Fibroblast of skin of abdomen (primary cell): ENCODE measurements around the gene CTSL. TPM values are rescaled to one million over a fixed set of nuclear protein-coding genes. Genes with fewer than 3 reads are reported as not detected.

Source experiments
- DNase-seq: peaks from one replicate; pipeline ENCODE4 v3.0.0-alpha.2; 2013
- polyA plus RNA-seq, 2 experiments: library from polyadenylated mRNA; unstranded; fragments of 120-200 nt; gene quantifications; one replicate each; pipeline ENCODE4 v1.2.1, GENCODE V29; 2013; ENCODE audit not compliant: insufficient read length in 2 of 2

CTSL gene
- 126 TPM for polyA plus RNA-seq (2013, experiment 1 of 2; ENCODE audit: insufficient read length)
- polyA plus RNA-seq (2013, experiment 2 of 2; ENCODE audit: insufficient read length): 120 TPM

- peak; percentile 73 for DNase-seq
These were observed at the start of gene CTSL for GRCh38 chr9:87725900-87726709. Gene CTSL, plus strand, starts transcription at chr9:87726119. Its CDS starts 1,485 bp downstream, at chr9:87727604.

DNA sequence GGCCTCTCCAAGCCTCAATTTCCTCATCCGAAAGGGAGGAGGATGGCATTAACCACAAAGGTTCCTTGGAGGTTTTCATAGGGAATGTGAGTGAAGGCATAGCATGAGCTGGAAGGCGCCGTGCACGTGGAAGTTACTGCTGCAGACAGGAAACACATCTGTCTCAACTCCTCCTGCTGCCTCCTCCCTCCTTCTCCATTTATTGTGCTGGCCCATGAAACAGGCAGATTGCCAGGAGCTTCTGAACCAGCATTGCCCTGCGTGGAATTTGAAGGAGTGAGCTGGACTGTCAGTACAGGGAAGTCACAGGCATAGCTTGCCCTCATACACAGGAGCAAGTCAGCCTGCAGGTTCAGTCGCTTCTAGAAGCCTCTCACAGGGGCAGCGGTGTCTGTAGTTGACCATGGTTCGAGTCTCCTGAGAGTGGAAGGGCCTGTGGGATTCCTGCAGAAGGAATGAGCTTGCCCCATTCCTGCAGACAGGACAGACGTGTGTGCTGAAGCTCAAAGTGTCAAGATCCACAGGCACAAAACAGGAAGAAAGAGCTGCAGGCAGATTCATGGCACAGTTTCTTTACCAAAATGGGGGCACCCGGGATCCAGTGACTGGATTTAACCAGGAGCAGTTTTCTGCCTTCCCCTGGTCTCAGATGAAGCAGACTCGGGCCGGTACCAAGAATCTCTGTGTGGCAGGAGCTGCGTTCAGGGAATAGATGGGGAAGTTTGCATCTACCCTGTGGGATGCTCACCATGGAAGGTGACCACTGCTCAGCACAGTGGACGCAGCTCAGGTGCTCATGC lies 48.7 kb upstream of the CTSL start:
- DNase-seq: peak; percentile 12

DNA sequence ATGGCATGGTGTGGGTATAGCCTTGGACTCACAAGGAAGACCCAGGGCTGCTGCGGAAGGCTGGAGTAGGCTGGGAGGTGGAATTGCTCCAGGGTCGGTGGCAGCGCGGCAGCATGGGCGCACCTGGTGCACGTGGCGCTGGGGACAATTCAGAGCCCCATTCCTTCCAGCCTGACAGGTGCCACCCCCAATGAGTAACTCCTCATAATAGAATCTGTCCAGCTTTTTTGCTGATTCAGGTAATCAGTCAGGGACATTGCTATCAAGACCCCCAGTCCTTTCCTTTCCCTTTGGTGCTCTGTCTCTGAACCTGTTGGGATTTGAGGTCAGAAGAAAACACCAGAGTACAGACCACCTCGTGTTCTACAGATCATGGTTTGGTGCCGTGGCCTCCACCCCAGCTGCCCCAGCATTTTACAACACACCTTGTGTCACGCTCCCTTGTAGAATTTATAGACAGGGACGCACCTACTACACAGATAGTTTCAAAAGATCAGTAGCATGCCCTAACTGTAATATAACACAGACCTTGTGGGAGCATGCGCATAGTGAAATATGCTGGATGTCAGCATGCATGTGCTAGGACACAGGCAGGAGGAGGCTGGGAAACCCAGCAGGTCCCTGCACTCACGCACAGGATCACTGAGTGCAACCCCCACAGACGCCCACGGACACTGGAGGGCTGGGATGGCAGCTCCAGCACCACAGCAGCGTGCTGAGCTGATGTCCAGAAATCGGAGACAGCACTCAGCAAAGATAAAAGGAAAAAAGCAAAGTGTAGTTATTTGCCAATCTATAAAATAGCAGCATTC lies 47.9 kb upstream of the CTSL start:
- no peak for DNase-seq

DNA sequence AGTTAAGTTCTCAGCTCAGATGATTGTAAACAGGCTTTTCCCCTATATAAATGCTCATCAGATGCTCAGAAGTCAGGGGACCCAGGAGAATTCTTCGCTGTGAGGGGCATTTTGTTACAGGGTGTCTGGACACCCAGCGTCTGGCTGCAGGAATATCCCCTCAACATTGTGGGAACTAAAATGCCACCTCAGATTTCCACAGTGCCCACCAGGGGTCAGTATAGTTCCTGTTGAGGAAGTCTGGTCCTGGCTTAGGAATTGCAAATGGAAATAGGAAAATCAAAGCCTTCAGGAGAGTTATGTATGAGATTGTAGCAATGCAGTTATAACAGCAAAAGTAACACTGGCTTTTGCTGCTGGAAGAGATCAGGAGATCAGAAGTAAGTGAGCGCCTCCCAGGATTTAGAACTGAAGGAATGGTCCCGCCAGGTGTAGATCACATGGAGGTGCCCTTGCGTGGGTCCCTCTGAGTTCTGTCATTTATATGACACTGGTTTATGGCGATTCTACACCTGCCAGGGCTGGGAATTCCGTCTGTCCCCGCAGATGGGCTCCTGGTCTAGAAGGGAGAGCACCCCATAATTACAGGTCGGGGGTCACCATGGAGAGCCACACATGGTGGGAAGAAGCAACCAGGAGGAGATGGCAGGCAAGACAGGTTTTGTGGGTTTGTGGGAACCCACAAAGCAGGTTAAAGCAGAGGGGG lies 47.1 kb upstream of the CTSL start:
- DNase-seq: peak; percentile 74

GRCh38 chr9:87681271-87682061 lies 44.5 kb upstream of the CTSL start:
- DNase-seq: no peak

- DNase-seq: no peak
These were observed 43.8 kb upstream of the CTSL start for GRCh38 chr9:87682085-87682484.

- no peak for DNase-seq
These were observed 43.3 kb upstream of the CTSL start for GRCh38 chr9:87682618-87683017.

GRCh38 chr9:87683751-87684626 lies 41.9 kb upstream of the CTSL start:
- DNase-seq: no peak

- peak; percentile 11 for DNase-seq
These were observed 41.2 kb upstream of the CTSL start for GRCh38 chr9:87684627-87685219.

GRCh38 chr9:87685441-87685840 lies 40.5 kb upstream of the CTSL start:
- DNase-seq: no peak

- DNase-seq: peak; percentile 6
These were observed 39.9 kb upstream of the CTSL start for GRCh38 chr9:87685871-87686519.

DNA sequence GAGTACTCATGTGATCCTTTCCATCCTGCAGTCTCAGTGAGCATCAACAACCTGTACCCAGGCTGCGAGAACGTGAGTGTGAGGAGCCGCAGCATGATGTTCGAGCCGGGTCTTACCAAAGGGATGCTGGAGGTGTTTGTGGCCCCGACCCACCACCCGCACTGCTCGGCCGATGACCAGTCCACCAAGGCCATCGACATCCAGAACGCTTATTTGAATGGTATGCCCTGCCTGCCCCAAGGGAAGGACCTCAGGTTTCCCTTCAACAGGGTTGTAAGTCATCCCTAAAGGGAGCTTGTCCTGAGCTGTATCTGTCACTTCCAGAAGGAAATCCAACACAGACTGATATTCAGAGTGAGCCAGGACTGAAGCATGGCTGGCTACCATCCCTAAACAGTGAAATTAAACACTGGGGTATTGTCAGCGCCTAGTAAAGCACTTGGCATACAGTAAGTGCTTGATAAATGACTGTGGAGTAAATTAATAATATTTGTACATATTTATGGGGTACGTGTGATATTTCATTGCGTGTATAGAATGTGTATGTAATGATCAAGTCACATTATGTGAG lies 39.3 kb upstream of the CTSL start:
- no peak for DNase-seq

DNA sequence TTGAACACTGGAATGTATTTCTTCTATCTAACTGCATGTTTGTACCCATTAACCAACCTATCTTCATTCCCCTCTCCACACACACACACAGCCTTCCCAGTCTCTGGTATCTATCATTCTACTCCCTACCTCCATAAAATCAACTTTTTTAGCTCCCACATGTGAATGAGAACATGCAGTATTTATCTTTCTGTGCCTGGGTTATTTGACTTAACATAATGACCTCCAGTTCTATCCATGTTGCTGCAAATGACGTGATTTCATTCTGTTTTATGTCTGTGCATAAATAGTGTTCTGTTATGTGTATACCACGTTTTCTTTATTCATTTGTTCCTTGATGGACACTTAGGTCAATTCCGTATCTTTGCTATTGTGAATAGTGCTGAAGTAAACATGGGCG lies 38.7 kb upstream of the CTSL start:
- no peak for DNase-seq

GRCh38 chr9:87694236-87694755 lies 31.6 kb upstream of the CTSL start:
- DNase-seq: no peak

GRCh38 chr9:87695523-87695922 lies 30.4 kb upstream of the CTSL start:
- DNase-seq: no peak

DNA sequence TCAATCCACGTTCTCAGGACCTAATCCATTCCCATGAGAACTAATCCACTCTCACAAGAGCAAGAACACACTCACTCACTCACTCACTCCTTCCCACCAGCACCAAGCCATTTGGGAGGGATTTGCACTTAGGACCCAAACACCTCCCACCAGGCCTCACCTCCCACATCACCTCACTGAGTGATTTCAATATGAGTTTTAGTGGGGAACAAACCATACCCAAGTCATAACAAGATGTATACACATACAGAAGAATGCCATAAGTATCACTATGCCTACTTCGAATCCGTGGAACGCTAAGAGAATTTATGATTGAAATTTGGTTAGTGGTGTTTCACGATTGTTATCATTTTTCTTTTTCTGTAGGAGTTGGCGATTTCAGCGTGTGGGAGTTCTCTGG lies 29.3 kb upstream of the CTSL start:
- no peak for DNase-seq

DNA sequence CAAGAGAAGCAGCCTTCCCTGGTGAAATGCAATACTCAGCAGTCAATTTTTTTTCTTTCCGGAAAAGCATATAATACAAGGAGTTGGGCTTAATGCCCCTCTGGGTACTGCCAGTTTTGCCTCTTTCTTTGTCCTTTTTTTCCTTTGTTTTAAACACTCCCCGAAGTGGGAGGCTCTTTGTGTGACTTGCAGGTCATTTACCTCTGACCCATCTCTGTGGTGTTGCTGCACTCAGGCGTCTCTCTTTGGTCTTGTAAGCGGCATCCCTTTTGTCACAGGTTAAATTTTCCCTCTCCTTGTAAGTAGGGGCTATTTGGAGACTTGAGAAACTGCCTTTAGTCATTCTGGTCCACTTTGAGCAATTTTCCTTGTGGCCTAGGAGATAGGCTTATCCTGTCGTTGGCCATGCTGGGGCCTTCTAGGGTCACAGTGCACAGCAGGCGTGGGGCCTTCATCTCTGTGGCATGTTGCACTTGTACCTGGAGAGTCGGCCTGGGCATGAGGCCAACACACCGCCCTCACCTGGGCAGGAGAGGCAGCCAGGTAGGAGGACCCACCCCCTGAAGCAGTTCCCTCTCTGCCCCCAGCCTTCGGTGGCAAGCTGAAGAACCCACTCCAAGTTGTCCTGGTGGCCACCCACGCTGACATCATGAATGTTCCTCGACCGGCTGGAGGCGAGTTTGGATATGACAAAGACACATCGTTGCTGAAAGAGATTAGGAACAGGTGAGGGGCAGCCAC lies 27.7 kb upstream of the CTSL start:
- DNase-seq: no peak

GRCh38 chr9:87699835-87700234 lies 26.1 kb upstream of the CTSL start:
- DNase-seq: no peak
